GM20000 (cell line): ENCODE data around the gene CHAC1.

Experiments used
- DNase-seq: peaks from one replicate; pipeline ENCODE4 v3.0.0; 2012; ENCODE audit warnings: low spot score
- TF ChIP-seq, protein P1 (sequence below): IDR thresholded peaks from 2 replicates; pipeline ENCODE4 v1.5.1; 2012; ENCODE audit warnings: mild to moderate bottlenecking, control low read depth; ENCODE audit errors: extremely low read depth, missing control alignments

CHAC1 gene

DNA sequence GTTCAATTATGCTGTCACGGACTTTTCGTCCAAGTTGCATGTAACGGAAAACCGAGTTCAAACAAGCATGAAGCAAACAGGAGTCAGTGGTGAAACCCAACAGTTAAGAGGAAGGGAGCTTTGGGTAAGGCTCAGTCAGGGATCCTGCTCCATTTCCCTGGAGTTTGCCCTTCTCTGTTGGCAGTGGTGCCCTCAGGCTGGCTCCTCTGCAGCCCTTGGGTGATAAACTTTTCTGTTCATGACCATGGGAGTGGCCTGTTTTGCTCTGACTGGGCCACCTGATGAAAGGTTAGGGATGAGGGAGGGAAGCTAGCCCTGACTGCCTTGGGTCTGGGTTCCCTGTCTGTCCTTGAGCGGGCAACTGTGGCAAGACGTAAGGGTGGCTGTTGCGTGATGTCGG is 16.1 kb downstream of the CHAC1 start:
- DNase-seq = no peak
- TF ChIP-seq, protein P1, sequence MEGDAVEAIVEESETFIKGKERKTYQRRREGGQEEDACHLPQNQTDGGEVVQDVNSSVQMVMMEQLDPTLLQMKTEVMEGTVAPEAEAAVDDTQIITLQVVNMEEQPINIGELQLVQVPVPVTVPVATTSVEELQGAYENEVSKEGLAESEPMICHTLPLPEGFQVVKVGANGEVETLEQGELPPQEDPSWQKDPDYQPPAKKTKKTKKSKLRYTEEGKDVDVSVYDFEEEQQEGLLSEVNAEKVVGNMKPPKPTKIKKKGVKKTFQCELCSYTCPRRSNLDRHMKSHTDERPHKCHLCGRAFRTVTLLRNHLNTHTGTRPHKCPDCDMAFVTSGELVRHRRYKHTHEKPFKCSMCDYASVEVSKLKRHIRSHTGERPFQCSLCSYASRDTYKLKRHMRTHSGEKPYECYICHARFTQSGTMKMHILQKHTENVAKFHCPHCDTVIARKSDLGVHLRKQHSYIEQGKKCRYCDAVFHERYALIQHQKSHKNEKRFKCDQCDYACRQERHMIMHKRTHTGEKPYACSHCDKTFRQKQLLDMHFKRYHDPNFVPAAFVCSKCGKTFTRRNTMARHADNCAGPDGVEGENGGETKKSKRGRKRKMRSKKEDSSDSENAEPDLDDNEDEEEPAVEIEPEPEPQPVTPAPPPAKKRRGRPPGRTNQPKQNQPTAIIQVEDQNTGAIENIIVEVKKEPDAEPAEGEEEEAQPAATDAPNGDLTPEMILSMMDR = no peak

DNA sequence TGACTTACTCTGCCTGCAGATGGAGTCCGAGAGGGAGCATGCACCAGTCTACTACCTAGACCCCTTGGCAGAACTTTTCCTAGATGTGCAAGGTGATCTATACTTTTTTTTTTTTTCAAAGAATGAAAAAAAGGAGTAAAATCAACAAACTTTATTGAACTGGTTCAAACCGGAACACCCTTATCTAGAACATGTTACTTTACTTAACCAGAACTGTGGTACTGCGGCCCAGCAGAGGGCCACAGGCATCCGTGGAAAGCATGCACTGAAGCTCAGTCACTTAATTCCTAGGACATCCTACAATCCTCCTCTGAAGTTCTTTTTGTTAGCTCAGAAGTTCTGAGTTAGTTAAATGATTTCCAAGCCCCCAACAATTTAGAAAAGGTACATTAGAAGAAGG is 21.6 kb downstream of the CHAC1 start:
- DNase-seq = no peak
- TF ChIP-seq, protein P1 = no peak

DNA sequence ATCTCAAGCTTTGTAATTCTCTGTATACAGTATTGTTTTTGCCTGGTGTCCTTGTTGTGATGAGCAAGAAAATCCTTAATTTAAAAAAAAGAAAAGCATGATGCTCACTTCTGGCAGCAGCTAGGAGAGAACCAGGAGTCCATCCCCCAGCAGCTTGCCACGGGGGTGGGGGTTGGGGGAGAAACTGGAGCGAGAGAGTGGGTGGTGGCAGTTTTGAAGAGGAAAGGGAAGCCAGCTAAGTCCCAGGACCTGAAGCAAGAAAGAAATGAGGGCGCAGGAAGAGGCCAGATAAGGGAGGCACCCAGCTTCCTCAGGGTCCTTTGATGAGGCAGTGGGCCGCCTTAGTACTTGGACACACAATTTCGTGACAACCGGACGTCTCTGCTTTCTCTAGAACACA is 23.5 kb downstream of the CHAC1 start:
- DNase-seq = no peak
- TF ChIP-seq, protein P1 = no peak

DNA sequence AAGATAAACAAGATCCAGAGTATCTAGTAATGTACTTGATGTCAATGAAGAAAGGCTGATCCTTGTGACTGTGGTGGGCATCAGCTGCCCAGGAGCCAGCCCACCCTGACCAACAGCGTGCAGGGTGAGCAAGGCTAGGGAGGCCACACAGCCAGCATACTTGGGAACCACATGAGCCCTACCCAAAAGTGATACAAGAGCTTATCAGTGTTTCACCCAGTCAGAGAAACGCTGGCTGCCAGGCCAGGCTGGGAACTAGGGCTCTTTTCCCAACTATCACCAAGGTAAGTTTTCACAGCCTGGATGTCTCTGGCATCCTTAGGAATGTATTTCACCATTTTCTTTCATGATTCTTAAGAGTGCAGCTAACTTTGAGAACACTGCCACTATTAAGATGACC is 24.9 kb downstream of the CHAC1 start:
- DNase-seq = no peak
- TF ChIP-seq, protein P1 = no peak

DNA sequence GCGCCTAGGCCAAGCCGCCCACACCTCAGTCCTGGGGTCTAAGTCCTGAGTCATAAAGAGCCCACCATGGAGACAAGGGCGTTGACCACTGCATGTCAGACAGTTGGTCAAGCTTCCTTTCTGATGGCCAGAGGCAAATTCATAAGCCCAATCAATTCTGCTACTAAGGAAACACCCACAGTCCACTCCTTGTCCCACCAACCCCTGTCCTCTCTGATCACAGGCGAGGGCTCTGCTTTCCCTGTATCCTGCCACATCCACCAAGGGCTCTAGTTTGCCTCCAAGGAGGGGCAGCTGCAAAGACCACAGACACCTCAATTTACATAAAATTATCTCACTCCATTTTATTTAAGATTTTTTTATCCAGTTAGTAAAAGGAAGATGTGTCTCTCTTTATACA is 25.3 kb downstream of the CHAC1 start:
- no peak for DNase-seq
- TF ChIP-seq, protein P1 = no peak

DNA sequence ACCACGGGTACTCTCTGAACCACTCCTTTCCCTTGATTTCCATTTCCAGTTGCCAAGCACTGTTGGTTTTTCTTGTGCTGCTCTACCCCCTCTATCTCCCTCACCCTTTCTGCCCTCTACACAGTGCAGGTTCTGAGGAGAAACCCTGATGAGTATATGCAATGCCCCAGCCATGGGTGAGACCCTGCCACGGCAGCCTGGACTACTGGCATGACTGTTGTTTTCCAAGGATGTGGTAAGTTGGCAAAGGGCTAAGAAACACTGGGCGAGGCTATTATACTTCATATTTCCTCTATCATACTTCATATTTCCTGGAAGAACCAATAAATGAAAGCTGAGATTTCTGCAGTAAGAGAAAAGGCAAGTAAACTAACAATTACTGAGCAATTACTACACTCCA is 27.9 kb downstream of the CHAC1 start:
- no peak for DNase-seq

DNA sequence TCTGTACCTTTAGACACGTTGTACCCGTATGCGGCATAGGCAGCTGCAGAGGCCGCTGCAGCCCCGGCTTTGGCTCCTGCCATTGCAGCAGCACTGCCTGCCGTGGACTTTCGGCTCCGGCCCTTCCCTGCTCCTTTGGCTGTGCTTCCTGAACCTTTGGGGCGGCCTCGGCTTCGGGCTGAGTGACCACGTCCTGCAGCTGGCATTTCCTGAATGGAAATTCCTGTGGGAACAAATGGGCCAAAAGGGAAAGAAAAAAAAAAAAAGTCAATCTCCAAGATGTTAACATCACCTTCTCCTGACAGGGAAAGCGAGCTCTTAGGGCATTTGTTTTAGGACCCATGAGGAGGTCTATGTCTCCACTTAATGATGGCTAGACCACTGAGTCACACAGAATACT is 29.6 kb downstream of the CHAC1 start:
- TF ChIP-seq, protein P1 = no peak
- no peak for DNase-seq

More for the DNA sequence above, 27.9 kb downstream of the CHAC1 start:
- TF ChIP-seq, protein P1 = no peak
